Hepatocyte (in vitro differentiated cells): Measurements from ENCODE around the gene LENEP.

Source experiments
- EZH2 ChIP-seq: fragments of 200-600 bp; sonication (generic); IDR thresholded peaks from 2 replicates; pipeline ENCODE4 v1.6.1; 2016; ENCODE audit warnings: antibody characterized with exemption, mild to moderate bottlenecking, borderline replicate concordance
- EZH2phosphoT487 ChIP-seq: fragments of 200-600 bp; sonication (generic); IDR thresholded peaks from one replicate; pipeline ENCODE4 v1.6.1; 2018; ENCODE audit warnings: antibody characterized with exemption, mild to moderate bottlenecking, low read depth, moderate library complexity; ENCODE audit not compliant: unreplicated experiment, severe bottlenecking
- TF ChIP-seq, protein P1 (sequence below): fragments of 200-600 bp; sonication (generic); IDR thresholded peaks from 2 replicates; pipeline ENCODE4 v1.5.1; 2016; ENCODE audit warnings: antibody characterized with exemption, mild to moderate bottlenecking; ENCODE audit not compliant: poor library complexity

DNA sequence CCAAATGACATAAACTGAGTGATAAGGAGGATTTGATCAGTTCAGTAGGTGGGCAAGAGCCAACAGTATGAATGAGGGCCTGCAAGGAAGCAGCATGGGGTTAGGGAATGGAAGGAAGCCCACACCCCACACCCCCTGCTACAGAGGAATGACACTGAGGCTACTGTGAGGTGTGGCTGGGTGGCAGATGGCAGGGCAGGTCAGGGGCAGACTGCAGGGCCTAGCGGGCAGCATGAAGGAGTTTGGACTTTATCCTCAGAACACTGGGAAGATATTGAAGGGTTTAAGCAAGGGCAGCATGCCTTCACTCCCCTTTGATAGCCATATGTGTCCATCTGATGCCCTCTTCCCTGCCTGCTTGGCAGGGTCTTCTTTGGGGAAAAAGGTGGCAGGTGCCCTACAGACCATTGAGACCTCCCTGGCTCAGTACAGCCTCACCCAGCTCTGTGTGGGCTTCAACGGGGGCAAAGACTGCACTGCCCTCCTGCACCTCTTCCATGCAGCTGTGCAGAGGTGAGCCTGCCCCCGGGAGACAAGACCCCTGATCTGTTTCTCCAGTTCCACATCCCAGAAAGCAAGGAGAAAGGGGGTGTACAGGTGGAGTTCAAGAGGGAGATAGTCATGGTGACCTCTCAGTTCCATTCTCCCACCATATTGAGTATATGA is 4.1 kb upstream of the LENEP start:
- TF ChIP-seq, protein P1, sequence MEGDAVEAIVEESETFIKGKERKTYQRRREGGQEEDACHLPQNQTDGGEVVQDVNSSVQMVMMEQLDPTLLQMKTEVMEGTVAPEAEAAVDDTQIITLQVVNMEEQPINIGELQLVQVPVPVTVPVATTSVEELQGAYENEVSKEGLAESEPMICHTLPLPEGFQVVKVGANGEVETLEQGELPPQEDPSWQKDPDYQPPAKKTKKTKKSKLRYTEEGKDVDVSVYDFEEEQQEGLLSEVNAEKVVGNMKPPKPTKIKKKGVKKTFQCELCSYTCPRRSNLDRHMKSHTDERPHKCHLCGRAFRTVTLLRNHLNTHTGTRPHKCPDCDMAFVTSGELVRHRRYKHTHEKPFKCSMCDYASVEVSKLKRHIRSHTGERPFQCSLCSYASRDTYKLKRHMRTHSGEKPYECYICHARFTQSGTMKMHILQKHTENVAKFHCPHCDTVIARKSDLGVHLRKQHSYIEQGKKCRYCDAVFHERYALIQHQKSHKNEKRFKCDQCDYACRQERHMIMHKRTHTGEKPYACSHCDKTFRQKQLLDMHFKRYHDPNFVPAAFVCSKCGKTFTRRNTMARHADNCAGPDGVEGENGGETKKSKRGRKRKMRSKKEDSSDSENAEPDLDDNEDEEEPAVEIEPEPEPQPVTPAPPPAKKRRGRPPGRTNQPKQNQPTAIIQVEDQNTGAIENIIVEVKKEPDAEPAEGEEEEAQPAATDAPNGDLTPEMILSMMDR = no peak
- TF ChIP-seq EZH2 (no peak), EZH2phosphoT487 (no peak)
